Measurements from ENCODE around the gene CALD1.

The CALD1 gene

DNA sequence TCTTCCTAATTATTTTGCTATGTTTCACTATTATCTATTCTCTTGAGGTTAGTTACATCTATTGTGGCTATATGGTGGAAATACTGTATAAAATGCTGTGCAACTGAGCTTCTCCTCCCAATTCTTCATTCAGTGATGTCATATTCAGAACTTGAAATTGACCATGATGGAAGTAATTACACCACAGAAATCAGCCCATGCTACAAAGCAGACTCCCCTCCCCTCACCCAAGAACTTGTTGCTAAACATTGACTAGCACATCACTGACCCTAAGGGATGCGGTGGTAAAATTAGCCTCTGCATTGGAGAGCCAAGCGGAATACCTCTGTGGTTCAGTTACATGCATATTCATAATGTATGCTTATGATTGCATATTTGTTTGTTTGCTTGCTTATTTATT, 8.8 kb downstream of the CALD1 start:
- no peak for DNase-seq

DNA sequence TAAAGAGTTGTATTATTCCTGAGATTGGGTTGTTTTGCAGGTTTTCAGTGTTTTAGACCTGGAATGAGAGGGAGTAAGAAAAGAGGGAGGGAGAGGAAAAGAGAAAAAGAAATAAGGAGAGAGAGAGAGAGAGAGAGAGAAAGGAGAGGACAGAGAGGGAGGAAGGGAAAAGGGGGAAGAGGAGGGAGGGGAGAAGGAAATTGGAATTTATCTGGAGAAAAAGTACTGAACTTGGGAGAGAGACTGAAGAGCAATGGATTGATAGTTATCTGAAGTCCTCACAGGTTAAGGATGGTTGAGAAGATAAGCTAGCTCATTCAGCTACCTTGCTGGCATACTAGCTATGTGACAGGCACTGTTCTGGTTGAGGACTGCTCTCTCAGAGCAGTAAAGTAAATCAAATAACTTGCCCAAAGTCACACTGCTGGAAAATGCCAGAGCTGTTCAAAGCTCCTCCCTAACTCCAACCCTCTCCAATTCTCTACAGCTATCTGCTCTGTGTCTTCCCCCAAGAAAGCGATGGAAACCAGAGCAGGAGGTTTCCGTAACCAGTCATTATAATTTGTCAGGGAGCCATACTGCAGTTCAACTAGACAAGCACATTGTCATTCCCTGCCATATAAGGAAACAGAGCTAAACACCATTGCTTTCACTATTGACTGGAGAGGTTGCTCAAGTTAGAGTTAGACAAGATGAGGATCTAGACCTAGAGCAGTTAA, 10.7 kb downstream of the CALD1 start:
- no peak for DNase-seq

DNA sequence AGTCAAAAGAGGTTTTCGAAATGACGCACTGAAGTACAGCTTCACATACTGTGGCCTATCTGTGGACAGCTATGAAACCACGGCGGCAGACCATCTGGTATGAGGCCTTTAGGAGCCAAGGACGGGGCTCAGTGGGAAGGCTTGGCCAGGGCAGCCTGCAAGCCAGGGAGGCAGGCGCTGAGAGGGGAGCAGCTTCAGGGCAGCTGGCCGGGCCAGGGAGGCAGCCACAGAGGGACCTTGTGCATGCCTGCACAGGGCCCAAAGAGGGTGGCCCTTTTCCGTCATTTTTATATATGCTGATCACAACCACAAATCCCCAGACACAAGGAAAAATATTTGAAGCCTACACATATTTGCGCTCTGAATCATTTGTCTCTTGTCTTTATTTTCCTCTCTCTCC, 13.5 kb downstream of the CALD1 start:
- DNase-seq, result no peak

DNA sequence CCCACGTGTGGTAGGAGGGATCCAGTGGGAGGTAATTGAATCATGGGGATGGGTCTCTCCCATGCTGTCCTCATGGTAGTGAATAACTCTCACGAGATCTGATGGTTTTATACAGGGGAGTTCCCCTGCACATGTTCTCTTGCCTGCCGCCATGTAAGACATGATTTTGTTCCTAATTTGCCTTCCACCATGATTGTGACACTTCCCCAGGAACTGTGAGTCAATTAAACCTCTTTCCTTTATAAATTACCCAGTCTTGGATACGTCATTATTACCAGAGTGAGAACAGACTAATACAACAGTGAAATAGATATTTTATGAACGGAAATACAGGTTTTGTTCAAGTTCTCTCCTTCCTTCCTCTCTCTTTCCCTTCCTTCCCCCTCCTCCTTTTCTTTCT, 15.8 kb downstream of the CALD1 start:
- no peak for DNase-seq

DNA sequence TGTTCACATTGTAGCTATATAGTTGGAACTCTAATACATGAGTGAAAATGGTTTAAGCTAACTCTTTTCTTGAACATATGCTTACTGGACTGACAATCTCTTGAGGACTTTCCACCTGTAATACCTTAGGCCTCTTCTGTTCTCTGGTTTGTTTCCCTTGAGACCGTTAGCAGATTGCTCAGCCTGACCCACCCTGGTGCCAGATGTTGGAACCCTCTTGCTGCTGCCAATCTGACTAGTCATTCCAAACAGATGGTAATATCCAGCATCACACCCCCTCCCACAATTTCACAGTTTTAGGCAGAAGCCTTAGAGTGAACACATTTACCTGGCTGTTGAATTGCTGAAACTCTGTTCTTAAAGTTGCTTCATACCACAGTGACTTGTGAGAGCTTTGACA, 18.7 kb downstream of the CALD1 start:
- DNase-seq, result no peak

DNA sequence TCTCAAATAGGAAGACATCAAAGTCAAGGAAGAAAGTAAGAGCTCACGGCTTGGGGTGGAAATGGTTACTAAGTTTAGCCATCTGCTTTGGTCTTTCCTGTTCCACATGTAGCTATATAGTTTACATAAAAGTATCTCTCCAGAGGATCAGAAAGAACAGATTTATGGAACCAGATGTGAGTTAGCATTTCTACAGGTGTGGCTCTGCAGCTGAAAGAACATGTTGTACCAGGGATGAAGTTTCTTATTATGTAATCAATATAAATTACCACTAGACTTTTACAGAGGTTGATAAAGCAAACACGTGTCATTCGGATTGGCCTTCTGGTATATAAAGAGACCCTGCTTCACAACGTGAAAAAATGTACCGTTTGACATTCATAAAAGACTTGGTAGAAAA, 19.9 kb downstream of the CALD1 start:
- DNase-seq, result no peak

DNA sequence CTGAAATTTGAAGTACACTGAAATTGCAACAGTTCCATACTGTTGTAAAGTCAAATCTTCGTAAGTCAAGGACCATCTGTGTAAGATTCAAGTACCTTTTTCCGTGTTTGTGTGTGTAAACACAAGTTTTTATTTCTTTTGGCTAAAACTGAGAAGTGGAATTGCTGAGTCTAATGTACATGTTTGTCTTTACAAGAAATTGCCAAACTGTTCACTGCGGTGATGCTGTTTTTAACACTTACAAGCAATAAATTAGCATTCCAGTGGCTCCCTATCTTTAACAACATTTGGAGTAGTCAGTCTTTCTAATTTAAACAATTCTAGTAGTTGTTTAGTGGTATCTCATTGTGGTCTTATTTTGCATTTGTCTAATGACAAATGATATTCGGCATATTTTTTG, 23.3 kb downstream of the CALD1 start:
- no peak for DNase-seq

DNA sequence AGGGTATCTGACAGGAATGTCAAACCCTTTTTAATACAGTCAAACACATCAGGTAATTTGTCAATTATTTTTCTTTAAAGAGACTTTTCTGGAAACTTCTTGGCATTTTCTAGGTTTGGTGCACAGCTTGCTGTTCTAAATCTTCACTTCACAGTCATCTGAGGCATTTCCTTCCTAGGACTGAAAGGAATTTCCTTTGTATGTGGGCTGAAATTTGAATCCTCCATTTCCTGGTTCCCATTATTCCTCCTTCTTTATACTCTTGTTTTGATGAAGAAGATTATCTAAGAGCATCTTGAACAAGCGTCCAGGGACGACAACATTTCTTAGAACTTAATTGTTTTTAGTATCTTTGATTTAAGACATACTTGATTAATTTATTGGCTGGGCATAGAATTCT, 24.9 kb downstream of the CALD1 start:
- DNase-seq, result no peak

DNA sequence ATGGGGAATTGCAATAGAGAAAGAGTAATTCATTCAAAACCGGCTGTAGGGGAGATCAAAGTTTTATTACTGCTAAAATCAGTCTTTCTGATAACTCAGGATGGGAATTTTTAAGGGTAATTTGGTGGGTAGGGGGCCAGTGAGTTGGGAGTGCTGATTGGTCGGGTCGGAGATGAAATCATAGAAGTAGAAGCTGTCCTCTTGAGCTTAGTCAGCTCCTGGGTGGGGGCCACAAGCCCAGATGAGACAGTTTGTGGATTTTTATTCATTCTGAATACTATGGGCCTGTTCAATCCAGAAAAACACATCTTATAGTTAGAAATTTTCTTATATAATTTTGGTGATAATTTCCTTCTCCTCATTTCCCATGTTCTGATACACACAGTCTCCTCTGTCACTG, 25.4 kb downstream of the CALD1 start:
- DNase-seq, result no peak

DNA sequence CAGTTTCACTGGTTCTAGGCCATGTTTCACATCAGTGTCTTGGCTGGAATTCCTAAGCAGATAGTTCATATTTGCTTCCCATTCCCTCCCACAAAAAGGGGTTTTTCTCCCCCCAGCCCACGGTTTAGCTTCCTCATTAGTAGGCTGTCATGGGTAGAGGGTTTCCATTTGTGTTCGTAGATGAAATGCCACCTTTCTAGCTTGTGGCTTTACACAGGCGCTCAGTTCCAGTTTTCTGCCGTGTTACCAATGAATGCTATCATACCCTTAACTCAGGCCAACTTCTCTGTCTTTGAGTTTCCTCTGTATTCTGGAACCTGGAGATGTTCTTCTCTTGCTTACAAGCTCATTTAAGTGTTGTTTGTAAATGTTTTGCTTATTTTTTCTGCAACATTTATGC, 26.8 kb downstream of the CALD1 start:
- no peak for DNase-seq

DNA sequence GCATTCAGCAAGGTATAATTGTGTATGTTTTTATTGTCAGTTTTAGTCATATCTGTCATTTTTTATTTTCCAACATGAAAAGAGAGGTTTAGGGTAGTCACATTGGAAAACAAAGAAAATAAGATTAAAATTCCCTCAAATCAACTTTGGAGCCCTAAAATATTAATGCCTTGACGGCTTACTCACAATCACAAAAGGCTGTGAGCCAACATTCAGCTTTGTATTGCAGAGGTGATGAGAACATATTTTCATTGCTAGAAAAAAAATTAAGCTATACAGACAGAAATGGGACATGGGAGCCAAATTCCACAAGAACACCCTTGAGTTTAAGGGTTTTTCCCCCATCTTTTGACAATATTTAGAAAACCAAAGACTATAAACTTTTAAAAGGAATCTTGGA, 30.2 kb downstream of the CALD1 start:
- DNase-seq, result no peak

DNA sequence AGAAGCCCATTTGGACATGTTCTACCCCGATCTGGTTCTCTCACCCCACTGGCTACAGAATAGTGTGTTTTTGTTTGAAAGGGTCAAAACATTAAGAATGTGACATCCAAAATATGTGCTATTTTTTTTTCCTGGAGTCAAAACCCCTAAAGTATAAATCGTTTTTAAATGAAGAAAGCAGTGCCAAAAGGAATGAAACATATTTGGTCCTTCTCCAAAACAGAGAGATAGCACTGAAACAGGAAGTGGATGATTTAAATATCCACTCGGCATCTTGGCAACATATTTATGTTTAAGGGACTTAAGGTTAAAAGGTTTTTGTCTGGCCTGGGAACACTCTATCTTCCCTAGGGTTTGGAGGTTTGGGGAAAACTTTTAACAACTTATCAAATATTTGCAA, 32.3 kb downstream of the CALD1 start:
- no peak for DNase-seq

DNA sequence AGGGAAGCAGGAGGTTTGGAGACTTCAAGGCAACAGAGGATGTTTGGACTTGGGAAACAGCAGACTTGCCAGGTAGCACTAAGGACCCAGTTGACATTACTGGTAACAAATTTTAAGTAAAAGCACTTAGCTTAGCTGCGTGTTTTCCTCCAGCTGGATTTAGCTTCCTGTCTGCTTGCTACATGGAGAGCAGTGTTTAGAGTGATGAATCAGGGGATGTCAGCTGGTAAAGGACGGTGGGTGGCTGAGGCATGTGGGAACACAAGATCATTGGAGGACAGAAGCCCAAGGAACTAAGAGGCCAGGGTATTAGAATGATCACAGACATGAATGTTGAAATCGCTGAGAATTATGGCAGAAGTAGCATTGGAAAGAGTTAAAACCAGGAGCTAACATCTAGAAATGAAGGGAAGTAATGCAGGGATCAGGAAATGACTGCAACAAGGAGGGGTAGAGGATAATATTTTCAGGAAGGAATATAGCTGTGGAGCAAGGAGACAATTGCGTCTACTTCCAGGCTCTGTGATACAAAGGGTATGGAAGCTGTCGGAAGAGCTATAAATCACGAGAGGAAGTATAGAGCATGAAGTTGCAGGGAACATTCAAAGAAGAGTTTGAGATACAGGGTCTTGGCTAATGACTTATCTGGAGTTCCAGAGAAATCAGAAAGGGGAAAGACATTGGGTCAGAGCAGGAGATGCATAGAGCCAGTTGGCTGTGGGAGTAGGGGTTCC, 34.4 kb downstream of the CALD1 start:
- no peak for DNase-seq

DNA sequence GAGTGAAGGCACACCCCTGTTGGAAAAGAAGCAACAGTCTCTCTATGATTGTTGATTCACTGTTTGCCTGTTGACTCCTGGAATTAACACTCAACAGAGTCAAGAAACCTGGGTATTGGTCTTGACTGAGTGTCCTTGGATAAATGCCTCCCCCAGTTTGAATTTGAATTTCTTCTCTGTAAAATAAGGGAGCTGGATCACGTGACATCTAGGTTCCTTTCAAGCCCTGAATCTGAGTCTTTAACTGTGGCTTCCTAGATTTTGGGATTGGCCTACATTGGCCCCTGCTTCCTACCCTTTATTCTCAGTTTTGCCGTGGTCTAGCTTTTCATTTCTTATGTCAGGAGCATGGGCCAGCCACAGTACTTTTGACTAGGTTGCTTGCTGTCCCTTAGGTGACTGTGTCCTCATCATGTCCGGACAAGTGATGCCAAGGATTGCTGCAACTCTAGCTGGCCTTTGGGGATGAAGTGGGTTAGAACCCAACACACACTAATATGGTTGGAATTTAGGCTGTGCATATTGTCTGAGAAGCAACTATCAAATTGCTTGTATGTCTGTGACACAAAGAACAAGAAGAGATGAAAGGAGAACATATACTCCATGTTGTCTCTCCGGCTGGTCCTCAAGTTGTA, 35.4 kb downstream of the CALD1 start:
- no peak for DNase-seq

DNA sequence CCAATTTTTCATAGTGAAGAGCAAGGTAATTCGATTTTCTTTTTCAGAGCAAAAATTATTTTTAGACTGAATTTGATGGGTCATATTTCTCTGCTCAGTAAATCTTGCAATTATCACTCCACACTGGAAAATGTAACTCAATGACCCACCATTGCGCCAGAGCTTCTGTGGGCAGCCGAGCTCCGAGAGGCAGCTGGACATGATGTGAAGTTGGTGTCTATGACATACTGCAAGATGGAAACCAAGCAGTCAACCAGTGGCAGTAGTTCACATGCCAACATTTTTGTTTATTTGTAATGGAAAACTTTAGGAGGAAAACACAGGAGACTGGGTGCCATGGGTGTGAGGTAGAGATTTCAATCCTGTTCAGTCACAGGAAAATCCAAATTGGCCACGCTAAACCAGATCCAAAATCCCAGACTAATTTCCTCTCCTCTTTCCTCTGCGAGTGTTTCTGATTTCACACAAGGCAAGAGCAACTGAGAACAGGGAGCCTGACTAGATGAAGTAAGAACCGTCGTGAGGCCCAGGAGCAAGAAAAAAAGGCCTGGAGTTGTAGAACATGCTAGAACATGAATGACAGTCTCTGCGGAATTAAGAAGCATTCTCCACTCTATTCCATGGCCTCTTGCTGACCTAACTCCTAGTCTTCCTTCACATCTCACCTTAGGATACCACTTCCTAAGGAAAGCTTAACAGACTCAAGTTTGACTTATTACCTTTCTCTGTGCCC, 39.3 kb downstream of the CALD1 start:
- DNase-seq, result no peak

DNA sequence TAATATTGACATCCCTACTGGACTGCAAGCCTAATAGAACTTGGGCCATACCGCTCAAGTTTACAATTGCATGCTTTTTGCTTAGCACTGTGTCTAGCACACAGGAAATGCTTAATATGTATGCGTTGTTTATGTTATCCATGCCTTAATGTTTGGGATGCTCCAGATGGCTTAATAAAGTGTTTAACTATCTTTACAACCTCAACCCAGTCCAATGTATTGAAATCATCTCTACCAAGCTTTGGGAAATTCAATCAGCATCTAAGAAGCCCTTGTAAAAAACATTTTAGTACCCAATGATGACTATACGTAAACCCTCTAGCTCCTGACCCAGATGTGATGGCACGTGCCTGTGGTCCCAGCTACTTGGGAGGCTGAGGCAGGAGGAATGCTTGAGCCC, 40.0 kb downstream of the CALD1 start:
- DNase-seq, result no peak

DNA sequence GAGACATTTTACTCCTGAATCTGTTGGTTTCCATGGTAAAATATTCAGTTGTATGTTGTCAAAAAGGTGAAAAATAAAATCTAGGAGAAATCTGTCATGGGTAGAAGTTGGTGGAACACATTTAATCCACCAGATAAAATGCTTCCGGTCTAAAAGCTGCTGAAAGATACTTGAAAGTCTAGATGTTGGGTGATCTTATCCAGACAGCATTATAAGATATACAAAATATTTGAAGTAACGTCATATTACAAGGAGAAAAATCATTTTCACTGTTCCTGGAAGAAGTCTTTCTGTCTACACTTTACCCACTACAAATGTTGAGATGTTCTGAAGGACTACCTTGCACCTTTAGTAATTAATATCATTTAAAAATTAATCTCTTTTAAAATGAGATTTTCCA, 40.9 kb downstream of the CALD1 start:
- no peak for DNase-seq

DNA sequence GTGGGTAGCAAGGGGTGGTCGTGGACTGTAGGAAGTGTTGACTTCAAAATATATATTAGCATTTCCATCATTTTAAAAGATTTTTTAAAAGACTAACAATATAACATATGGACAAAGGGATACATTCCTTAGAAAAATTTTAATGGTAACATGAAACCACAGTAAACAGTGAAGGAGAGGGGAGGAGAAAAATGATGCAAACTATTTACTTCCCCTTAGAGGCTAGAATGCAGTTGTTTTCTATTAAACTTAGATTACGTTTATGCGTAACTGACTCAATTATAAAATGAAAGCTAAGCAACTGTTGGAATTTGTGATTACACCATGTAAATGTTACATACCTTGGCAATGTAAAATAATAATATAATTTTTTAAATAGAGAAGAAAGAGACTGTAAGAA, 41.3 kb downstream of the CALD1 start:
- no peak for DNase-seq

DNA sequence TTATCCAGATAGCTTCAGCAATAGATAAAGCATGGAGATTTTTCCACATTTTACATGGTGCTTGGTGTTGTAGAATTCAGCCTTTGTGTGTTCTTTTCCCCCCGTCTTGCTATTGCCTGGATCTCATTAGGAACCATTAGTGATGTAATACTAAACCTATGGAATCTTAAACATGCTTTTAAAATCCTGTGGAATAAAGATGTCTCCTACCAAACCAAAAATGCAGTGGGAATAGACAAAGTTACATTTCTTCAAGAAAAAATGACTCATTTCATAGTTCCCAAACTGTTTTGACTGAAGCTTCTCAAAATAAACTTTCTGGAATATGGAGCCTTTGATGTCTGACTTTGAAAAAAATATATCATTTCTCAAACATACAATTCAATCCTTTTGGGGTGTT, 44.0 kb downstream of the CALD1 start:
- no peak for DNase-seq

DNA sequence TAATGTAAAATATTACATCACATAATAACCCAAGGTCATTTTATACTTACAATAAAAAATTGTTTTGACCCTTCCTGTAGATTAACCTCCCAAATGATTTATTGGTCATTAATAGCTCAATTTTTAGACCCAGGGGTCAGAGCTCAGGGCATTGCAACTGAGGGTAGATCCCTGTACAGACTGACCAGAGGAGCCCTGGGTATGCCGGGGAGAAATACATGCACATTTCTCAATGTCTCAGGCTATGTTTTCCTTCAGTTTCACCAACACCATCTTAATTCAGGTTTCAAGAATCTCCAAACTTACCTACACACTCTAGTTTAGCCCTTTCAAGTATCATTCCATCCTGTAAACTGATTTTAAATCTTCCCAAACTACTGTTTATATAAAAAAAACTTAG, 46.2 kb downstream of the CALD1 start:
- no peak for DNase-seq

DNA sequence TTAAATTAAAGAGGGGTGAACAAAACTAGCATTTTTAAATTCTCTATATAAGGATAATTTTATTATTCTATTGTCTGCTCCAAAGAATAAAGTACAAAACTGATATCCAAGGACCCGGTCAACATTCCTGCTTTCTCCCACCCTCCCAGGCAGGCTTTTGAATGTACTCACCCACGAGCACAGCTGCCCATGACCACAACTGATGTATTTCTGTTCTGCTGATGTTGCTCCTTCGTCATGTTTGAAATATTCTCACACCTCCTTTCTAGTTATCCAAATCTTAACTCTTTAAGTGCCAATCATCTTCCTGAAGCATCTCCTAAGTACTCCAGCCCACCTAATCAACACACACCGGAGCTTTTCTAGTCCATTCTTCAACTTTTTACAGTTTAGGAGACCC, 46.7 kb downstream of the CALD1 start:
- DNase-seq, result no peak

DNA sequence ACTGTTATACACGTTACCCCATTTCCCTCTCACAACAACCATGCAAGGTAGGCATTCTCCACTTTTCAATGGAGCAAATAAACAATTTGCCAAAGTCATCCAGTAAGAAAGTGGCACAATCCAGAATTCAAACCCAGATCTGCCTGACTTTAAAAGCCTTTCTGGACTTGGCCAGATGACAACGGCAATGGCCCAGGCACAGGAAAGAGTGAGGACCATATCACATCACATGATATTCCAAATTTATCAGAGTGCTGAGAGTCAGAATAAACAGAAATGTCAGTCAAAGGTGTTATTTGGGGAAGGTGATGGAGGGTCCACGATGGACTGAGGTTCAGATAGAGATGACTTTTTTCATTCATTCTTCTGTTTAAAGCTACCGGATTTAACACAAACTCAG, 48.0 kb downstream of the CALD1 start:
- DNase-seq, result no peak

DNA sequence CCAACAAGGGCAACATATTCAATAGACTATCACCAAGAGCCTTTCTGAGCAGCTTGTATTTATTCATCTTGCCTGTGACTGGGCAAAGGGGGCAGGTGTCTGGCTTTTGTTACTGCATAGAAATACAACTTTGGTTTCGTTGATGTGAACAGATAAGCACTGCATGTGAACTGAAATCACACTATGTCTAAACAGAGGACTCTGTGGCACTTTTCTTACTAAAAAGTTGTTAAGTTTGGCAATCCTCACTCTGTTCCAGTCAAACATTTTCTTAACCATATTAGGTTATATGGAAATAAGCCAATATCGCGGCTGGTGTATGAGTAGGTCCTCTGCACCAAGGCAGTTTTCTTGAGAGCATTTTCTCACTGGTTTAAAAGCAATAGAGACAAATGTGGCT, 48.5 kb downstream of the CALD1 start:
- DNase-seq, result no peak

DNA sequence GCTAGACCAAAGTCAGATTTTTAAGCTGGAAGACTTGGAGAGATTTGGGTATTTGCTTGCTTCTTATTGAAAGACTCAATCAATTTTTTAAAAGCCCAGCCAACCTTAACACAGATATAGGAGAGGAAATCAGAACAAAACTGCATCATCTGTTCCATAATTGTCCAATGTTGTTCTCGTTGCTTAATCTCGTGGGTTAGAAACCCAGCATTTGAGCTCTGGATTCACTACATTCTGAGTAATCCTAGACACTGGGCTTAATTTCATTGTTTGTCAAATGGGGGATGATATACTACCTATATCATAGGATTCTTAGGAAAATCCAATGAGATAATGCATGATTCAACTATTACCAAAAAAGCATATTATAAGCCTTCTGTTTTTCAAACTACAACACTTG, 48.9 kb downstream of the CALD1 start:
- DNase-seq, result no peak
